ENCODE results near the gene UNC119B. TPM values are rescaled to one million over a fixed set of nuclear protein-coding genes. Genes with fewer than 3 reads are reported as not detected.

Gene UNC119B
- total and polyA plus RNA-seq, 2 experiments from 2014 or later: 9.9 to 51.3 TPM

GRCh38 chr12:120702637-120703036 lies 7.6 kb upstream of the UNC119B start:
- DNase-seq (ENCODE audit: low spot score) (no peak), ATAC-seq (no peak)
- peaks cover 9% of the 10 kb centered on the region for H3K79me2 ChIP-seq (replicated peaks; ENCODE audit: insufficient read depth)
- peaks cover 25% of the 10 kb centered on the region; the same call in 1 of the 2 replicates for H3K36me3 ChIP-seq (ENCODE audit: insufficient read depth)
- H3K4me3 ChIP-seq: no peak overlapping the region
- Mint-ChIP-seq H3K36me3 (ENCODE audit: low read depth) (peaks cover 46% of the 10 kb centered on the region), H3K4me3 (no peak overlapping the region), H3K9me3 (no peaks in the 10 kb centered on the region), H3K4me1 (no peaks in the 10 kb centered on the region), H3K27me3 (ENCODE audit: insufficient read depth, low read depth, poor library complexity) (peaks cover 5% of the 10 kb centered on the region), H3K27ac (no peak overlapping the region)
- no peaks in the 10 kb centered on the region for H3K4me1 ChIP-seq (ENCODE audit: insufficient read depth)
- no peak overlapping the region for H2AFZ ChIP-seq
- no peak overlapping the region for H3K27ac ChIP-seq (ENCODE audit: low read depth)
- H3F3A ChIP-seq (replicated peaks; ENCODE audit: low read depth): 0 out of 2 replicates have a peak, but pooled peaks cover 5% of the 10 kb centered on the region
- TF ChIP-seq EZH2phosphoT487 (IDR thresholded peaks at IDR 0.05; ENCODE audit: unreplicated experiment) (no peak), POLR2AphosphoS5 (IDR thresholded peaks at IDR 0.05; ENCODE audit: low read depth) (no peak), REST (IDR thresholded peaks at IDR 0.05; ENCODE audit: unreplicated experiment) (no peak), ZNF114 (CRISPR knock-in tag; IDR thresholded peaks at IDR 0.05) (no peak), EZH2 (IDR thresholded peaks at IDR 0.05; ENCODE audit: low read depth, unreplicated experiment) (no peak), CREB1 (CRISPR knock-in tag; IDR thresholded peaks at IDR 0.05; ENCODE audit: low read depth) (no peak), NANOG (IDR thresholded peaks at IDR 0.05; ENCODE audit: borderline replicate concordance) (no peak), JUNB (IDR thresholded peaks at IDR 0.05; ENCODE audit: unreplicated experiment) (no peak), ETS1 (IDR thresholded peaks at IDR 0.05) (no peak), CTCF (conservative IDR thresholded peaks at IDR 0.05; ENCODE audit: low read depth in 2 of 2) (no peak), STAT1 (IDR thresholded peaks at IDR 0.05; ENCODE audit: unreplicated experiment) (no peak), ZNF462 (CRISPR knock-in tag; IDR thresholded peaks at IDR 0.05) (no peak), ZNF331 (CRISPR knock-in tag; IDR thresholded peaks at IDR 0.05; ENCODE audit: low read depth) (no peak)
- no peaks in the 10 kb centered on the region for H3K27me3 ChIP-seq (ENCODE audit: insufficient read depth)
- no peak overlapping the region for H3K4me2 ChIP-seq
- no peaks in the 10 kb centered on the region for H3K9me2 ChIP-seq (ENCODE audit: insufficient read depth)
- peaks cover 23% of the 10 kb centered on the region for H4K20me1 ChIP-seq (replicated peaks; ENCODE audit: insufficient read depth)
